Esophagus squamous epithelium (tissue), 4 donors: Measurements from ENCODE around the gene DKC1.

Source experiments
- CTCF ChIP-seq, 6 experiments: fragments of 450-650 bp in 4 of 6; fragments of 200-600 bp in 2 of 6; sonication (generic) in 2 of 6; IDR thresholded peaks; one replicate each; pipeline ENCODE4 v1.5.1; 2016 to 2019; ENCODE audit warnings: antibody characterized with exemption in 6 of 6, mild to moderate bottlenecking in 4 of 6, moderate library complexity in 4 of 6
- POLR2A ChIP-seq, 4 donors: fragments of 450-650 bp; IDR thresholded peaks; one replicate each; pipeline ENCODE4 v1.6.1; 2017; ENCODE audit warnings: antibody characterized with exemption in 4 of 4, mild to moderate bottlenecking in 4 of 4, moderate library complexity in 3 of 4

- TF ChIP-seq CTCF (IDR thresholded peaks at IDR 0.05) (no peak), POLR2A (IDR thresholded peaks at IDR 0.05) (no peak)
Observed at GRCh38 chrX:154812341-154813101, 49.9 kb downstream of the DKC1 start.
